GM12875 (cell line): ENCODE measurements around the gene FBXO4.

Experiments used
- H3K4me3 ChIP-seq: one replicate; pipeline ENCODE4 v1.5.1; 2011; ENCODE audit warnings: low read depth, low read length, control low read depth
- TF ChIP-seq, protein P1 (sequence below): IDR thresholded peaks from 2 replicates; pipeline ENCODE4 v1.5.1; 2011; ENCODE audit warnings: low read depth, mild to moderate bottlenecking, control low read depth, inconsistent platforms, low read length, moderate library complexity, borderline replicate concordance; ENCODE audit not compliant: insufficient read depth

FBXO4 gene

GRCh38 chr5:41921874-41922273 lies 3.2 kb upstream of the FBXO4 start:
- TF ChIP-seq, protein P1, sequence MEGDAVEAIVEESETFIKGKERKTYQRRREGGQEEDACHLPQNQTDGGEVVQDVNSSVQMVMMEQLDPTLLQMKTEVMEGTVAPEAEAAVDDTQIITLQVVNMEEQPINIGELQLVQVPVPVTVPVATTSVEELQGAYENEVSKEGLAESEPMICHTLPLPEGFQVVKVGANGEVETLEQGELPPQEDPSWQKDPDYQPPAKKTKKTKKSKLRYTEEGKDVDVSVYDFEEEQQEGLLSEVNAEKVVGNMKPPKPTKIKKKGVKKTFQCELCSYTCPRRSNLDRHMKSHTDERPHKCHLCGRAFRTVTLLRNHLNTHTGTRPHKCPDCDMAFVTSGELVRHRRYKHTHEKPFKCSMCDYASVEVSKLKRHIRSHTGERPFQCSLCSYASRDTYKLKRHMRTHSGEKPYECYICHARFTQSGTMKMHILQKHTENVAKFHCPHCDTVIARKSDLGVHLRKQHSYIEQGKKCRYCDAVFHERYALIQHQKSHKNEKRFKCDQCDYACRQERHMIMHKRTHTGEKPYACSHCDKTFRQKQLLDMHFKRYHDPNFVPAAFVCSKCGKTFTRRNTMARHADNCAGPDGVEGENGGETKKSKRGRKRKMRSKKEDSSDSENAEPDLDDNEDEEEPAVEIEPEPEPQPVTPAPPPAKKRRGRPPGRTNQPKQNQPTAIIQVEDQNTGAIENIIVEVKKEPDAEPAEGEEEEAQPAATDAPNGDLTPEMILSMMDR: no peak
- no peak overlapping the region for H3K4me3 ChIP-seq

- H3K4me3 ChIP-seq: peak overlapping the region; percentile 73
- TF ChIP-seq, protein P1: no peak
Measured at GRCh38 chr5:41924526-41924871, 582 bp upstream of the FBXO4 start.

GRCh38 chr5:41925555-41925951 lies 472 bp downstream of the FBXO4 start:
- TF ChIP-seq, protein P1: no peak
- H3K4me3 ChIP-seq: peak overlapping the region; percentile 73

DNA sequence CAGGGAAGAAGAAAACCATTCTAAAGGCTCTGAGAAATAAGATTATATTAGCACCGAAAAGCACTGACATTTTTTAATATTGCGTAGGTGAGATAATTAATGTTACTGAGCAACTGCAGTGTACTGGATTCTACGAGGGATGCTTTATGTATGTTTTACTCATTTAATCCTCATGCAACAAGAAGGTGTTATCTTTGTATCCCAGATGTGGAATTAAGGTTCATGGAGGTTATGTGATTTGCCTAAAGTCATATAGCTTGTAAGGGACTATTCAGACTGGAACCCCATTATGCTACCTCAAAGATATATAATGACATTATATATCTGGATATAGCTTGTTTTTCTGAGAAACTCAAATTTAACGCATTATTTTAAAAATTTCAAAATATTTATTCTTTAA lies 2.5 kb downstream of the FBXO4 start:
- TF ChIP-seq, protein P1: no peak
- no peak overlapping the region for H3K4me3 ChIP-seq

GRCh38 chr5:41929035-41929434 lies 4.0 kb downstream of the FBXO4 start:
- TF ChIP-seq, protein P1: no peak
- H3K4me3 ChIP-seq: no peak overlapping the region

GRCh38 chr5:41932770-41933169 lies 7.7 kb downstream of the FBXO4 start:
- TF ChIP-seq, protein P1: no peak
- no peak overlapping the region for H3K4me3 ChIP-seq

GRCh38 chr5:41935544-41935943 lies 10.5 kb downstream of the FBXO4 start:
- TF ChIP-seq, protein P1: no peak
- no peak overlapping the region for H3K4me3 ChIP-seq
